Loucy (cell line): ENCODE results near the gene GIN1.

Experiments
- H2AFZ ChIP-seq: fragments of 200-600 bp; sonication (generic); 2 replicates; pipeline ENCODE4 v1.6.0; 2016; ENCODE audit warnings: antibody characterized with exemption, mild to moderate bottlenecking, low read length, moderate library complexity
- H3F3A ChIP-seq: fragments of 200-600 bp; 2 replicates; pipeline ENCODE4 v1.6.0; 2016; ENCODE audit warnings: antibody characterized with exemption, low read depth, mild to moderate bottlenecking
- H3K27me3 ChIP-seq: fragments of 200-600 bp; sonication (generic); 2 replicates; pipeline ENCODE4 v1.6.1; 2014; ENCODE audit warnings: low read length, mild to moderate bottlenecking; ENCODE audit not compliant: insufficient read depth, poor library complexity, severe bottlenecking
- H3K36me3 ChIP-seq: fragments of 200-600 bp; sonication (generic); 2 replicates; pipeline ENCODE4 v1.6.1; 2016; ENCODE audit warnings: low read length; ENCODE audit not compliant: insufficient read depth
- H3K4me1 ChIP-seq: fragments of 200-600 bp; sonication (generic); 2 replicates; pipeline ENCODE4 v1.5.1; 2014; ENCODE audit warnings: low read length, mild to moderate bottlenecking; ENCODE audit not compliant: insufficient read depth, poor library complexity, severe bottlenecking
- H3K4me2 ChIP-seq: fragments of 200-600 bp; sonication (generic); 2 replicates; pipeline ENCODE4 v1.6.0; 2014; ENCODE audit warnings: antibody characterized with exemption, low read length, low read depth, mild to moderate bottlenecking; ENCODE audit not compliant: poor library complexity, severe bottlenecking
- H3K4me3 ChIP-seq: fragments of 200-600 bp; sonication (generic); 2 replicates; pipeline ENCODE4 v1.5.1; 2014; ENCODE audit warnings: low read length, mild to moderate bottlenecking, mixed read lengths; ENCODE audit not compliant: poor library complexity, severe bottlenecking
- H3K79me2 ChIP-seq: fragments of 200-600 bp; sonication (generic); 2 replicates; pipeline ENCODE4 v1.6.1; 2014; ENCODE audit warnings: low read length; ENCODE audit not compliant: insufficient read depth
- H3K9ac ChIP-seq: fragments of 200-600 bp; sonication (generic); 2 replicates; pipeline ENCODE4 v1.6.0; 2014; ENCODE audit warnings: mild to moderate bottlenecking, low read depth, low read length, moderate library complexity; ENCODE audit not compliant: poor library complexity, severe bottlenecking
- H3K9me2 ChIP-seq: fragments of 200-600 bp; sonication (generic); replicated peaks from 2 replicates; pipeline ENCODE4 v1.6.1; 2016; ENCODE audit warnings: low read depth, low read length, mixed read lengths
- H3K9me3 ChIP-seq: fragments of 200-600 bp; sonication (generic); 2 replicates; pipeline ENCODE4 v1.6.1; 2014; ENCODE audit warnings: mild to moderate bottlenecking, antibody characterized with exemption, low read length, low read depth; ENCODE audit not compliant: insufficient read depth
- H4K20me1 ChIP-seq: fragments of 200-600 bp; sonication (generic); 2 replicates; pipeline ENCODE4 v1.6.0; 2014; ENCODE audit warnings: antibody characterized with exemption, low read length, mild to moderate bottlenecking; ENCODE audit not compliant: insufficient read depth, poor library complexity, severe bottlenecking
- CTCF ChIP-seq: fragments of 200-600 bp; sonication (generic); conservative IDR thresholded peaks from 2 replicates; pipeline ENCODE4 v1.5.1; 2014; ENCODE audit warnings: mild to moderate bottlenecking, antibody characterized with exemption, low read length
- EZH2phosphoT487 ChIP-seq: fragments of 200-600 bp; IDR thresholded peaks from 2 replicates; pipeline ENCODE4 v1.6.1; 2018; ENCODE audit warnings: antibody characterized with exemption, mild to moderate bottlenecking, moderate library complexity, borderline replicate concordance

The GIN1 gene, protein sequence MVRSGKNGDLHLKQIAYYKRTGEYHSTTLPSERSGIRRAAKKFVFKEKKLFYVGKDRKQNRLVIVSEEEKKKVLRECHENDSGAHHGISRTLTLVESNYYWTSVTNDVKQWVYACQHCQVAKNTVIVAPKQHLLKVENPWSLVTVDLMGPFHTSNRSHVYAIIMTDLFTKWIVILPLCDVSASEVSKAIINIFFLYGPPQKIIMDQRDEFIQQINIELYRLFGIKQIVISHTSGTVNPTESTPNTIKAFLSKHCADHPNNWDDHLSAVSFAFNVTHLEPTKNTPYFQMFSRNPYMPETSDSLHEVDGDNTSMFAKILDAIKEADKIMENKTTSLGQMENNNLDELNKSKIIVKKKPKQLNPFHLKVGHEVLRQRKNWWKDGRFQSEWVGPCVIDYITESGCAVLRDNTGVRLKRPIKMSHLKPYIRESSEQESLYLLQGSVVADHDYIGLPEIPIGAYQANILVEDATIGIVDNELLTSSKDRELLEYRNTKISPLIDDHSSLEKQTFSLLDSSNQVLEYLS

GRCh38 chr5:103119765-103120606 is at the start of gene GIN1, which contains the start of gene PPIP5K2:
Gene GIN1 (minus strand): TSS chr5:103120138. CDS start chr5:103108707, 11,431 bp downstream.
Gene PPIP5K2 (plus strand): TSS chr5:103120301. CDS start chr5:103129590, 9,289 bp downstream.
- peaks cover 20% of the 10 kb centered on the region for H3K4me1 ChIP-seq
- peaks cover 5% of the 10 kb centered on the region for H4K20me1 ChIP-seq
- peak within 1 kb of the TSS; percentile 82 for H2AFZ ChIP-seq

GRCh38 chr5:103166706-103167105 is 46.8 kb upstream of the GIN1 start:
- Histone ChIP-seq H3F3A (no peaks in the 10 kb centered on the region), H3K79me2 (no peaks in the 10 kb centered on the region), H3K4me3 (no peak overlapping the region), H3K4me1 (no peaks in the 10 kb centered on the region), H3K36me3 (0 out of 2 replicates have a peak, but pooled peaks cover 10% of the 10 kb centered on the region), H3K9me2 (no peaks in the 10 kb centered on the region), H3K9me3 (no peaks in the 10 kb centered on the region), H3K4me2 (no peak overlapping the region), H3K9ac (no peak overlapping the region), H3K27me3 (no peaks in the 10 kb centered on the region), H4K20me1 (no peaks in the 10 kb centered on the region), H2AFZ (no peak overlapping the region)
- TF ChIP-seq EZH2phosphoT487 (no peak), CTCF (no peak)

More at GRCh38 chr5:103119765-103120606, at the start of gene GIN1, which contains the start of gene PPIP5K2:
- Histone ChIP-seq H3K9ac (peak within 1 kb of the TSS; percentile 94), H3K4me2 (peak within 1 kb of the TSS; percentile 91), H3F3A (peaks cover 5% of the 10 kb centered on the region; the same call in 1 of the 2 replicates), H3K27me3 (no peaks in the 10 kb centered on the region), H3K4me3 (peak within 1 kb of the TSS; percentile 85), H3K9me3 (no peaks in the 10 kb centered on the region), H3K79me2 (peaks cover 59% of the 10 kb centered on the region), H3K36me3 (no peaks in the 10 kb centered on the region), H3K9me2 (no peaks in the 10 kb centered on the region)
- TF ChIP-seq EZH2phosphoT487 (no peak), CTCF (no peak)

- H3K4me1 ChIP-seq = no peaks in the 10 kb centered on the region
- H3K27me3 ChIP-seq = no peaks in the 10 kb centered on the region
- H4K20me1 ChIP-seq = no peaks in the 10 kb centered on the region
- H3K79me2 ChIP-seq = no peaks in the 10 kb centered on the region
- H3K9me2 ChIP-seq = no peaks in the 10 kb centered on the region
- H2AFZ ChIP-seq = no peak overlapping the region
- no peak overlapping the region for H3K9ac ChIP-seq
- TF ChIP-seq EZH2phosphoT487 (no peak), CTCF (no peak)
- no peaks in the 10 kb centered on the region for H3K9me3 ChIP-seq
- H3F3A ChIP-seq = no peaks in the 10 kb centered on the region
- H3K4me2 ChIP-seq = no peak overlapping the region
- 0 out of 2 replicates have a peak, but pooled peaks cover 10% of the 10 kb centered on the region for H3K36me3 ChIP-seq
- H3K4me3 ChIP-seq = no peak overlapping the region
Observed at GRCh38 chr5:103151156-103151555, 31.2 kb upstream of the GIN1 start.
